ENCODE measurements around the gene EXOC2.

DNA sequence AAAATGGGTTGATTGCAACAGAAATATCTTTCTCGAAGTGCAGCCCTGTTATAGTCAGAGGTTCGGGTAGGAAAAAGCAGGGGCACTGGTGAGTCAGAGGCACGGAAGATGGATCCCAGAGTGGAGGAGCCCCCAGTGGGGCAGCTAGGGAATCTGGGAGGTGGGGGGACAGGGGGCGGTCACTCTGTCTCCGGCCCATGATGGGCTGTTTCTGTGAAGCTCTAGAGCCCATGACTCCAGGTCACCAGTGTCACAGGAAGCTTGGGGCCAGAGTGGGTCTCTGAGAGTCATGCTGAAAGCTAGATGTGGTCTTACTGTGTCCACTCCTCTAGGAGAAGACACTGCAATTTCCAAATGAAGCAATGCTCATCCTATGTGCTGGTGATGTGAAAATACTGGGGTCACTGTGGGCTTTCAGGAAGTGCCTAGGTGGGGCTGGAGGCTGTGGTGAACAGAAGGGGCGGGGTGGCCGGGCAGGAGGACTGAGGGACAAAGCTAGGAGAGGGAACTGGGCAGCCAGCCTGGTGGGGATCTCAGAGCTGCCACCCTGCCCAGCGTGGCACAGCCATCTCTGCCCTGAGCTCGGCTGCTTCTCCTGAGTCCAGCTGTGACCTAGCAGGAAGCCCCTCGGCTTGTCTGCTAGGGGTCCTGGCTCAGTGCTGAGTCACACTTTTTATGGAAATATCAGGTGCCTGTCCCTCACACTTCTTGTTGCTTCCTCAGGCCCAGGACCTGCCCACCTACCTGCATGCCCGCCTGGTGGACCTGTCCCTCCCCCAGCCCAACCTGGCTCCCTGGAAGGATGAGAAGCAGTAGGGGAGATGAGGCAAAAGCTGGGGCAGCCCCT is 247.1 kb downstream of the EXOC2 start:
- TF ChIP-seq, protein P1, sequence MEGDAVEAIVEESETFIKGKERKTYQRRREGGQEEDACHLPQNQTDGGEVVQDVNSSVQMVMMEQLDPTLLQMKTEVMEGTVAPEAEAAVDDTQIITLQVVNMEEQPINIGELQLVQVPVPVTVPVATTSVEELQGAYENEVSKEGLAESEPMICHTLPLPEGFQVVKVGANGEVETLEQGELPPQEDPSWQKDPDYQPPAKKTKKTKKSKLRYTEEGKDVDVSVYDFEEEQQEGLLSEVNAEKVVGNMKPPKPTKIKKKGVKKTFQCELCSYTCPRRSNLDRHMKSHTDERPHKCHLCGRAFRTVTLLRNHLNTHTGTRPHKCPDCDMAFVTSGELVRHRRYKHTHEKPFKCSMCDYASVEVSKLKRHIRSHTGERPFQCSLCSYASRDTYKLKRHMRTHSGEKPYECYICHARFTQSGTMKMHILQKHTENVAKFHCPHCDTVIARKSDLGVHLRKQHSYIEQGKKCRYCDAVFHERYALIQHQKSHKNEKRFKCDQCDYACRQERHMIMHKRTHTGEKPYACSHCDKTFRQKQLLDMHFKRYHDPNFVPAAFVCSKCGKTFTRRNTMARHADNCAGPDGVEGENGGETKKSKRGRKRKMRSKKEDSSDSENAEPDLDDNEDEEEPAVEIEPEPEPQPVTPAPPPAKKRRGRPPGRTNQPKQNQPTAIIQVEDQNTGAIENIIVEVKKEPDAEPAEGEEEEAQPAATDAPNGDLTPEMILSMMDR (IDR thresholded peaks at IDR 0.05) = no peak
- TF ChIP-seq, protein P2, sequence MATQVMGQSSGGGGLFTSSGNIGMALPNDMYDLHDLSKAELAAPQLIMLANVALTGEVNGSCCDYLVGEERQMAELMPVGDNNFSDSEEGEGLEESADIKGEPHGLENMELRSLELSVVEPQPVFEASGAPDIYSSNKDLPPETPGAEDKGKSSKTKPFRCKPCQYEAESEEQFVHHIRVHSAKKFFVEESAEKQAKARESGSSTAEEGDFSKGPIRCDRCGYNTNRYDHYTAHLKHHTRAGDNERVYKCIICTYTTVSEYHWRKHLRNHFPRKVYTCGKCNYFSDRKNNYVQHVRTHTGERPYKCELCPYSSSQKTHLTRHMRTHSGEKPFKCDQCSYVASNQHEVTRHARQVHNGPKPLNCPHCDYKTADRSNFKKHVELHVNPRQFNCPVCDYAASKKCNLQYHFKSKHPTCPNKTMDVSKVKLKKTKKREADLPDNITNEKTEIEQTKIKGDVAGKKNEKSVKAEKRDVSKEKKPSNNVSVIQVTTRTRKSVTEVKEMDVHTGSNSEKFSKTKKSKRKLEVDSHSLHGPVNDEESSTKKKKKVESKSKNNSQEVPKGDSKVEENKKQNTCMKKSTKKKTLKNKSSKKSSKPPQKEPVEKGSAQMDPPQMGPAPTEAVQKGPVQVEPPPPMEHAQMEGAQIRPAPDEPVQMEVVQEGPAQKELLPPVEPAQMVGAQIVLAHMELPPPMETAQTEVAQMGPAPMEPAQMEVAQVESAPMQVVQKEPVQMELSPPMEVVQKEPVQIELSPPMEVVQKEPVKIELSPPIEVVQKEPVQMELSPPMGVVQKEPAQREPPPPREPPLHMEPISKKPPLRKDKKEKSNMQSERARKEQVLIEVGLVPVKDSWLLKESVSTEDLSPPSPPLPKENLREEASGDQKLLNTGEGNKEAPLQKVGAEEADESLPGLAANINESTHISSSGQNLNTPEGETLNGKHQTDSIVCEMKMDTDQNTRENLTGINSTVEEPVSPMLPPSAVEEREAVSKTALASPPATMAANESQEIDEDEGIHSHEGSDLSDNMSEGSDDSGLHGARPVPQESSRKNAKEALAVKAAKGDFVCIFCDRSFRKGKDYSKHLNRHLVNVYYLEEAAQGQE (IDR thresholded peaks at IDR 0.05; ENCODE audit: insufficient read depth in 1 of 2, low read depth in 2 of 2, low read length in 1 of 2) = no peak
- no peak for TF ChIP-seq TCF7L2 (IDR thresholded peaks at IDR 0.05; ENCODE audit: low read depth, low read length)
- TF ChIP-seq POLR2AphosphoS5 (IDR thresholded peaks at IDR 0.05; ENCODE audit: low read depth, low read length) = no peak
- TF ChIP-seq SIN3A (IDR thresholded peaks at IDR 0.05; ENCODE audit: borderline replicate concordance, insufficient read depth, low read depth, low read length) = no peak

Data from Panc1 (cell line).